SH-SY5Y (cell line): ENCODE measurements around the gene CBLN3.

Experiments
- GATA2 ChIP-seq: IDR thresholded peaks from 2 replicates; pipeline ENCODE4 v1.6.1; 2011; ENCODE audit warnings: mild to moderate bottlenecking, low read depth, low read length
- GATA3 ChIP-seq: IDR thresholded peaks from 2 replicates; pipeline ENCODE4 v1.6.1; 2011; ENCODE audit warnings: low read depth, mild to moderate bottlenecking, low read length, moderate library complexity

- TF ChIP-seq GATA2 (no peak), GATA3 (no peak)
Measured at GRCh38 chr14:24409192-24409591, 20.3 kb downstream of the CBLN3 start.
